NT2/D1 (cell line): ENCODE results near the gene LRRN4.

Experiments
- YY1 ChIP-seq: IDR thresholded peaks from 2 replicates; pipeline ENCODE4 v1.6.1; 2011; ENCODE audit not compliant: insufficient read length, insufficient read depth
- ZNF274 ChIP-seq: IDR thresholded peaks from 2 replicates; pipeline ENCODE4 v1.6.1; 2011; ENCODE audit warnings: mild to moderate bottlenecking, low read depth, low read length

- no peak for TF ChIP-seq ZNF274
- TF ChIP-seq YY1, result no peak
Observed at GRCh38 chr20:6029538-6029937, 24.3 kb downstream of the LRRN4 start.
